ENCODE results near the gene ITPKC. TPM values are rescaled to one million over a fixed set of nuclear protein-coding genes. Genes with fewer than 3 reads are reported as not detected.

ITPKC gene
- total RNA-seq, 4 donors from 2014 or later, result 58.5 to 127 (median 95.7) TPM

GRCh38 chr19:40747536-40747935 is 30.6 kb downstream of the ITPKC start:
- no peak overlapping the region for H3K4me3 ChIP-seq
- intact Hi-C loops (cut with DNase I), result no loop called here
- DNase-seq, result no peak
- H3K36me3 ChIP-seq, result peaks cover 0 to 4% (median 0%) of the 10 kb centered on the region in 3 donors
- H3K9me3 ChIP-seq, result no peaks in the 10 kb centered on the region
- peak overlapping the region in 1 of 4 donors; percentile 26 for H3K27ac ChIP-seq
- H3K4me1 ChIP-seq, result peaks cover 5 to 51% (median 22%) of the 10 kb centered on the region in 3 donors
- 85 to 97% methylated on average over 6 to 7 of the region's 7 CpGs for WGBS, 2 donors
- no peaks in the 10 kb centered on the region for H3K27me3 ChIP-seq
- no peak for TF ChIP-seq CTCF (IDR thresholded peaks at IDR 0.05)
- TF ChIP-seq POLR2A (IDR thresholded peaks at IDR 0.05), result no peak

GRCh38 chr19:40750058-40750873 is 33.4 kb downstream of the ITPKC start, which contains the start of gene ACTMAP:
Gene ACTMAP, minus strand, starts transcription at chr19:40750477. Its CDS starts 674 bp downstream, at chr19:40749803.
- Histone ChIP-seq H3K27me3 (no peaks in the 10 kb centered on the region), H3K36me3 (peaks cover 0 to 11% (median 0%) of the 10 kb centered on the region in 3 donors), H3K4me3 (peak within 1 kb of the TSS; percentile 46 to 86 (median 74)), H3K27ac (peak within 1 kb of the TSS; percentile 96 to 98 (median 98)), H3K4me1 (peaks cover 16 to 65% (median 47%) of the 10 kb centered on the region in 3 donors), H3K9me3 (no peaks in the 10 kb centered on the region)
- intact Hi-C loops (cut with DNase I), result no loop called here
- peak; percentile 99 for DNase-seq
- WGBS, 2 donors, result 0 to 2% methylated on average over 33 to 40 of the region's 43 CpGs
- TF ChIP-seq POLR2A (IDR thresholded peaks at IDR 0.05) (peak in 2 of 4 donors; percentile 77 to 84), CTCF (IDR thresholded peaks at IDR 0.05) (peak in 3 of 6 experiments; percentile 9 to 39 (median 12))

GRCh38 chr19:40750874-40751537 is 34.1 kb downstream of the ITPKC start, which contains the start of gene SNRPA:
Gene SNRPA, plus strand, starts transcription at chr19:40751203. Its CDS starts 206 bp downstream, at chr19:40751409.
- Histone ChIP-seq H3K27me3 (no peaks in the 10 kb centered on the region), H3K4me1 (peaks cover 23 to 66% (median 54%) of the 10 kb centered on the region in 3 donors), H3K9me3 (no peaks in the 10 kb centered on the region), H3K4me3 (peak within 1 kb of the TSS; percentile 46 to 86 (median 74)), H3K36me3 (peaks cover 0 to 19% (median 6%) of the 10 kb centered on the region in 3 donors), H3K27ac (peak within 1 kb of the TSS; percentile 96 to 98 (median 98))
- WGBS, 2 donors, result 0 to 1% methylated on average over 35 to 39 of the region's 46 CpGs
- peak in 3 of 4 donors; percentile 52 to 93 (median 69) for TF ChIP-seq POLR2A (IDR thresholded peaks at IDR 0.05)
- TF ChIP-seq CTCF (IDR thresholded peaks at IDR 0.05), result peak in 1 of 6 experiments; percentile 4
- intact Hi-C loops (cut with DNase I), result no loop called here
- peak; percentile 87 for DNase-seq

- TF ChIP-seq POLR2A (IDR thresholded peaks at IDR 0.05), result no peak
- no peak for TF ChIP-seq CTCF (IDR thresholded peaks at IDR 0.05)
- intact Hi-C loops (cut with DNase I), result no loop called here
- no peaks in the 10 kb centered on the region for H3K9me3 ChIP-seq
- H3K27ac ChIP-seq, result peak overlapping the region; percentile 87 to 98 (median 98)
- H3K36me3 ChIP-seq, result peaks cover 2 to 32% (median 14%) of the 10 kb centered on the region in 3 donors
- no peak for DNase-seq
- H3K4me1 ChIP-seq, result peaks cover 27 to 79% (median 55%) of the 10 kb centered on the region in 3 donors
- no peaks in the 10 kb centered on the region for H3K27me3 ChIP-seq
- 50% methylated on average over 12 of the region's 12 CpGs for WGBS, 2 donors
- H3K4me3 ChIP-seq, result peak overlapping the region; percentile 46 to 86 (median 74)
Measured at GRCh38 chr19:40752257-40752781, 35.4 kb downstream of the ITPKC start.
